Mucosa of descending colon (tissue), 3 donors: ENCODE measurements around the gene UGT2A1. TPM values are rescaled to one million over a fixed set of nuclear protein-coding genes. Genes with fewer than 3 reads are reported as not detected.

Source experiments
- ATAC-seq: fragments of 200-7000 bp; cut with Tn5 transposase; one replicate; pipeline ENCODE4 v1.9.1; 2020; ENCODE audit warnings: mild to moderate bottlenecking, moderate library complexity
- DNase-seq, 3 donors: peaks; one replicate each; pipeline ENCODE4 v3.0.0-alpha.2; 2020
- H3K36me3 ChIP-seq: fragments of 200-600 bp; one replicate; pipeline ENCODE4 v1.8.0; 2021; ENCODE audit warnings: low read depth, mild to moderate bottlenecking
- H3K4me1 ChIP-seq: fragments of 200-600 bp; one replicate; pipeline ENCODE4 v1.8.0; 2021; ENCODE audit warnings: low read depth, mild to moderate bottlenecking
- H3K4me3 ChIP-seq: fragments of 200-600 bp; one replicate; pipeline ENCODE4 v1.8.0; 2021; ENCODE audit warnings: mild to moderate bottlenecking
- H3K9me3 ChIP-seq: fragments of 200-600 bp; one replicate; pipeline ENCODE4 v1.8.0; 2021; ENCODE audit warnings: mild to moderate bottlenecking
- intact Hi-C, 2 donors: fragments of 100-400 bp; cut with DNase I in 1 of 2; cut with micrococcal nuclease in 1 of 2; formaldehyde crosslinking; loops; one replicate each; pipeline versions ENCODE4 v1.11.0 to v1.11.1; 2022; cut with DNase I, micrococcal nuclease
- total RNA-seq, 3 donors: library from RNA; stranded (reverse); fragmentation: NEBNext Ultra II Directional in 2 of 3; extraction: Animal tissue kit (Norgen Biotek cat#: 25700) in 2 of 3; gene quantifications; one replicate each; pipeline versions ENCODE4 v1.2.1 to v1.2.4, GENCODE V29; 2021 to 2023
- TF ChIP-seq, protein P1 (sequence below): fragments of 200-600 bp; IDR thresholded peaks from one replicate; pipeline ENCODE4 v1.8.0; 2022; ENCODE audit warnings: antibody characterized with exemption, mild to moderate bottlenecking
- donor health status: DM: no; HTN: no; CAD: no; lungs with moderate emphysema.
- donor health status: DM: no; HTN: no; CAD: no.
- donor health status: DM: no; HTN: yes; CAD: no.

Gene UGT2A1
- total RNA-seq, 3 donors from 2014 or later, result not detected

- intact Hi-C loops, result no loop called here
- Histone ChIP-seq H3K9me3 (no peaks in the 10 kb centered on the region), H3K4me3 (no peak overlapping the region), H3K36me3 (no peaks in the 10 kb centered on the region), H3K4me1 (no peaks in the 10 kb centered on the region)
- ATAC-seq, result no peak
- DNase-seq, result no peak
- TF ChIP-seq, protein P1, sequence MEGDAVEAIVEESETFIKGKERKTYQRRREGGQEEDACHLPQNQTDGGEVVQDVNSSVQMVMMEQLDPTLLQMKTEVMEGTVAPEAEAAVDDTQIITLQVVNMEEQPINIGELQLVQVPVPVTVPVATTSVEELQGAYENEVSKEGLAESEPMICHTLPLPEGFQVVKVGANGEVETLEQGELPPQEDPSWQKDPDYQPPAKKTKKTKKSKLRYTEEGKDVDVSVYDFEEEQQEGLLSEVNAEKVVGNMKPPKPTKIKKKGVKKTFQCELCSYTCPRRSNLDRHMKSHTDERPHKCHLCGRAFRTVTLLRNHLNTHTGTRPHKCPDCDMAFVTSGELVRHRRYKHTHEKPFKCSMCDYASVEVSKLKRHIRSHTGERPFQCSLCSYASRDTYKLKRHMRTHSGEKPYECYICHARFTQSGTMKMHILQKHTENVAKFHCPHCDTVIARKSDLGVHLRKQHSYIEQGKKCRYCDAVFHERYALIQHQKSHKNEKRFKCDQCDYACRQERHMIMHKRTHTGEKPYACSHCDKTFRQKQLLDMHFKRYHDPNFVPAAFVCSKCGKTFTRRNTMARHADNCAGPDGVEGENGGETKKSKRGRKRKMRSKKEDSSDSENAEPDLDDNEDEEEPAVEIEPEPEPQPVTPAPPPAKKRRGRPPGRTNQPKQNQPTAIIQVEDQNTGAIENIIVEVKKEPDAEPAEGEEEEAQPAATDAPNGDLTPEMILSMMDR, result no peak
Observed at GRCh38 chr4:69649629-69650028, 3.4 kb downstream of the UGT2A1 start.

DNA sequence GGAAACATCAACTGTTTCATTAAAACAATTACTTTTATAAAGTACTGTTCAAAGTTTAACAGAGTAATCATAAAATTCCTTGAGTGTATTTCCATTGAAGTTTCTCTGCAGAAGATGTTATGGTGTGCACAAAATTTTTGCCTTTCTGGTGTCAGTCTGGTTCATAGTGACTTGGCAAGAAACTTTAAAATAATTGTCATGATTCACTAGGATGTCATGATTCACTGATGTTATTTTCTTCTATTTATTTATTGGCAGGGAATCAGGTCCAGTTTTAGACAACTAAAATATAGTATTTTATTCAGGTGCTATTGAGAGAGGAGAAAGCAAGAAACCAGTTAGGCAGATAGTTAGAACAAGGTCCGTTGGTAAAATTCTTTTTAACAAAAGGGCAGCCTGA, 3.8 kb downstream of the UGT2A1 start:
- H3K36me3 ChIP-seq, result no peaks in the 10 kb centered on the region
- no peak overlapping the region for H3K4me3 ChIP-seq
- DNase-seq, result no peak
- intact Hi-C loops, result no loop called here
- no peaks in the 10 kb centered on the region for H3K4me1 ChIP-seq
- no peak for ATAC-seq
- TF ChIP-seq, protein P1, result no peak
- H3K9me3 ChIP-seq, result no peaks in the 10 kb centered on the region

DNA sequence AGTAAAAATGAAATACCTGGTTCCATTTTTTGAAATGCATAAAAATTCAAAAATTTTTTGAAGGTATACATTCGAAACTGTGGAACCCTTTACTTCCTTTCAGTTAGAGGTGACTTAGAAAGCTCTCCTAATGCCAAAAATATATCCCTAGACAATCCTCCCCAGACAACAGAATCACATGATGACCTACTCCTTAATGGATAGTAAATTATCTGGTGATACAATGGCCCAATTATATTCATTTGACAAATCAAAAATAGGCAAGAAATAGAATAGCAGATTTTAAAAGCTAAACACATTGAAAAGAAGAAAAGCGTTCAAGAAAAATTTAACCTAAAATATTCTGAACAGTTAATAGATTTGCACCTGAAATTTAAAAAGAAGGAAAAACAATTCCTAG, 10.1 kb downstream of the UGT2A1 start:
- TF ChIP-seq, protein P1, result no peak
- H3K4me3 ChIP-seq, result no peak overlapping the region

DNA sequence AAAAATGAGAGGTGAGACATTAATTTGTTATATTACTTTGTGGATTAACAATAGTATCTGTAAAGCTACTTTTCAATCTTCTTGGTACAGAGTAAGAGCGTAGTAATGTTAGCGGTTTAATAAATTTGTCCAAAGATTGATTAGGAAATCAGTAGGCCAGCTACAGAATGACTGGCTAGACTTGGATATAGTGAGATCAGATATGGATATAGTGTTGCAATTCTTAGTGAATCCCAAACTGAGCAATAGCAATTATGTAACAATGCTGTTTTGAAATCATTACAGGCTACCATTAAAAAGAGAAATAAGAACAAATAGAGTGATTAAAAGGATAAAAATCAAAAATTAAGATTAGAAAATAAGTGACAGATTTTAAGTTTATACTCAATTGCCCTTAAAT, 12.8 kb downstream of the UGT2A1 start:
- intact Hi-C loops, result no loop called here
- ATAC-seq, result no peak
- Histone ChIP-seq H3K4me3 (no peak overlapping the region), H3K36me3 (no peaks in the 10 kb centered on the region), H3K4me1 (no peaks in the 10 kb centered on the region), H3K9me3 (no peaks in the 10 kb centered on the region)
- TF ChIP-seq, protein P1, result no peak
- DNase-seq, result no peak

More for the DNA sequence above, 10.1 kb downstream of the UGT2A1 start:
- ATAC-seq (no peak), DNase-seq (no peak)
- H3K4me1 ChIP-seq, result no peaks in the 10 kb centered on the region
- H3K36me3 ChIP-seq, result no peaks in the 10 kb centered on the region
- no peaks in the 10 kb centered on the region for H3K9me3 ChIP-seq
- intact Hi-C loops, result no loop called here

DNA sequence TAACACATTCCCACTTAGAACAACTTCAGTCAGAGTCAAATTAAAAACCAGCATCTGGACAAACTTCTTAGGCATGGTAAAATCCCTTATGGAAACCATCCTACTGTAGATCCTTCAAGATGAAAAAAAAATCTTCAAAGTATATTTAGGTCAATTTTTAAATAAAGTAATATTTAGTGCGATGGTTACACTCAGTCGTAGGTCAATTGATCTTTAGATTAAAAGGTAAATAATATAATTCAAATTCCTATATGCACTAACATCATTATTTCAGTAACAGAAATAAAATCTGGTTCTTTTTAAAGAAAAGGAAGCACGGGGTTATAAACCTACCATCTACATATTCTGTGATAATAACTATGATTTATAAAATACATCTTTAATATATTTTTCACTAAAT, 13.5 kb downstream of the UGT2A1 start, which contains the start of gene UGT2A2:
Gene UGT2A2, minus strand, starts transcription at position 101 of the 400 bp plus-strand sequence. Its CDS starts 2 bp downstream, at position 99.
- DNase-seq (no peak), ATAC-seq (no peak)
- Histone ChIP-seq H3K9me3 (no peaks in the 10 kb centered on the region), H3K4me1 (no peaks in the 10 kb centered on the region), H3K36me3 (no peaks in the 10 kb centered on the region), H3K4me3 (no peak within 1 kb of the TSS)
- TF ChIP-seq, protein P1, result no peak
- intact Hi-C loops, result no loop called here
